Naive thymus-derived CD4-positive, alpha-beta T cell (primary cell): ENCODE data around the gene ABCG1. TPM values are rescaled to one million over a fixed set of nuclear protein-coding genes. Genes with fewer than 3 reads are reported as not detected.
A peak's percentile ranks its signal among the peaks of the same experiment; 100 is the strongest.

Experiments
- ATAC-seq: fragments of 150-1000 bp; cut with Tn5 transposase; 2 replicates; pipeline ENCODE4 v1.10.0; 2021; ENCODE audit warnings: mild to moderate bottlenecking, moderate library complexity
- CTCF ChIA-PET: fragments of 350-600 bp; sonication (Branson Sonifier 250); formaldehyde crosslinking; loops from one replicate; lab custom pipeline; 2021; ENCODE audit warnings: antibody characterized with exemption; lab: Charles Lee
- POLR2A ChIA-PET: fragments of 350-600 bp; sonication (Branson Sonifier 250); formaldehyde crosslinking; loops from one replicate; lab custom pipeline; 2021; ENCODE audit warnings: antibody characterized with exemption, inconsistent platforms; lab: Charles Lee
- DNase-seq, 9 donors: peaks; one replicate each; pipeline versions ENCODE4 v3.0.0 to v3.0.0-alpha.2; 2020 to 2022; ENCODE audit warnings: mixed read lengths in 1 of 9
- H3K27ac ChIP-seq: one replicate; pipeline ENCODE4 v1.7.0; 2013; ENCODE audit warnings: mild to moderate bottlenecking, low read depth, low read length, moderate library complexity
- H3K27me3 ChIP-seq, 2 donors: one replicate each; pipeline ENCODE4 v1.7.0; 2013; ENCODE audit warnings: low read length in 2 of 2, mild to moderate bottlenecking in 2 of 2, moderate library complexity in 2 of 2; ENCODE audit not compliant: control insufficient read depth in 2 of 2, insufficient read depth in 2 of 2
- H3K36me3 ChIP-seq, 3 experiments: 1 replicate in 2 of 3; 2 replicates in 1 of 3; pipeline ENCODE4 v1.7.0; 2013; ENCODE audit warnings: low read length in 3 of 3, mild to moderate bottlenecking in 3 of 3, moderate library complexity in 1 of 3; ENCODE audit not compliant: insufficient read depth in 3 of 3, control insufficient read depth in 2 of 3
- H3K4me1 ChIP-seq, 2 donors: one replicate each; pipeline ENCODE4 v1.7.0; 2013; ENCODE audit warnings: low read length in 2 of 2, mild to moderate bottlenecking in 2 of 2, moderate library complexity in 1 of 2; ENCODE audit not compliant: control insufficient read depth in 2 of 2, insufficient read depth in 2 of 2
- H3K4me3 ChIP-seq: 2 replicates; pipeline ENCODE4 v1.7.0; 2013; ENCODE audit warnings: mild to moderate bottlenecking, low read length
- H3K9me3 ChIP-seq, 3 experiments: 1 replicate in 2 of 3; 2 replicates in 1 of 3; pipeline ENCODE4 v1.7.0; 2013; ENCODE audit warnings: low read length in 3 of 3; ENCODE audit not compliant: control insufficient read depth in 2 of 3
- H3K27ac Mint-ChIP-seq, 9 donors: one replicate each; pipeline ENCODE4 v1.8.0; 2020 to 2022; ENCODE audit warnings: mixed read lengths in 9 of 9, mild to moderate bottlenecking in 8 of 9, moderate library complexity in 5 of 9, inconsistent platforms in 2 of 9
- H3K27me3 Mint-ChIP-seq, 5 donors: one replicate each; pipeline ENCODE4 v1.8.0; 2021 to 2022; ENCODE audit warnings: mixed read lengths in 5 of 5, mild to moderate bottlenecking in 1 of 5
- H3K36me3 Mint-ChIP-seq, 5 donors: one replicate each; pipeline ENCODE4 v1.8.0; 2020 to 2022; ENCODE audit warnings: mixed read lengths in 5 of 5, mild to moderate bottlenecking in 3 of 5, inconsistent platforms in 1 of 5
- H3K4me1 Mint-ChIP-seq, 7 donors: one replicate each; pipeline ENCODE4 v1.8.0; 2020 to 2022; ENCODE audit warnings: mixed read lengths in 7 of 7, mild to moderate bottlenecking in 3 of 7, inconsistent platforms in 1 of 7
- H3K4me3 Mint-ChIP-seq, 10 donors: one replicate each; pipeline ENCODE4 v1.8.0; 2020 to 2022; ENCODE audit warnings: mild to moderate bottlenecking in 10 of 10, mixed read lengths in 10 of 10, moderate library complexity in 6 of 10, inconsistent platforms in 2 of 10
- H3K9me3 Mint-ChIP-seq, 11 donors: one replicate each; pipeline ENCODE4 v1.8.0; 2020 to 2022; ENCODE audit warnings: mixed read lengths in 11 of 11, mild to moderate bottlenecking in 4 of 11, inconsistent platforms in 1 of 11, moderate library complexity in 1 of 11
- intact Hi-C, 2 donors: fragments of 100-400 bp; cut with micrococcal nuclease; formaldehyde crosslinking; loops; one replicate each; pipeline ENCODE4 v1.15.1; 2023
- polyA plus RNA-seq, 2 donors: library from polyadenylated mRNA; unstranded; fragments of 300-500 nt; fragmentation: Illumina TruSeq; gene quantifications; one replicate each; pipeline ENCODE4 v1.2.3, GENCODE V29; 2021
- total RNA-seq, 6 experiments: library from RNA in 5 of 6; stranded (reverse) in 5 of 6; gene quantifications; 1 replicate in 5 of 6; 2 replicates in 1 of 6; pipeline ENCODE4 v1.2.3 and lab custom pipeline; 2021 to 2026

ABCG1 gene
- total and polyA plus RNA-seq, 7 experiments from 2014 or later, result 0.67 to 49.7 (median 17.0) TPM

DNA sequence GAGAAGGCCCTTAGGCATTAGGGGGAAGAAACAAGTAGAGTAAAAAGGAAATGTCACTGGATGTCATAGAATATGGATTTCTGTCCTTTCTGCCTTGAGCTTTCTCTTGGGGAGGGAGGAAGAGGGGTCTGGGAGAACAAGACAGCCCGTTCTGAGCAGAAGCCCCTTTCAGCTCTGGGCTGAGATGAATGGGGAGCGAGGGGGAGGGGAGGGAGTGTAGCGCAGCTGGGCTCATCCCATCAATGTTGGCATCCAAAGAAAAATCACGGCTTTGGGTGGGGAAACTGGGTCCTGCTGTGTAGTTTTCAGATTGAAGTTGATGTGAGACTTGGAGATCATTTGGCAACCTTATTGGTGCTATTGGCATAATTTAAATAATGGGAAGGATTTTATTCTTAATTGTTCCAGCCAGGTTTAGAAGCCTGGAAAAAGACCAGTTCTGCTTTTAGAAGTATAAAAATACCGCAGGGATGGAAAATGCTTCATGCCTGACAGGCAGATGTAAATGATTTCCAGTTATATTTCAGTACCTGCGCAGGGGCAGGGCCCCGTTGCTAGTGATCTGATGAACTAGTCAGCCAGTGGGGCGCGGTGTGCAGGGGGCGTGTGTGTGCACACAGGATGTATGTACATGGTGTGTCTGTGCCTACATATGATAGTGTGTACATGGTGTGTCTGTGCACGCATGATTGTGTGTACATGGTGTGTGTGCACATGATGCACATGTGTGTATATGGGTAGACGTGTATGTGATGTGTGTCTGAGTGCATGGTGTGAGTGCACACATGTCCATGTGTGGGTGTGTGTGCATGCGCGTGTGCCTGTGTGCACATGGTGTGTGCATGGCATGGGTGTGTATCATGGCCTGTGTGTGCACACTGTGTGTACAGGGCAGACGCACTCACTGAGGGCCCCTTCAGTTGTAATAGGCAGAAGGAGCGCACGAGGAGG lies 36.0 kb downstream of the ABCG1 start:
- CTCF ChIA-PET, result interaction anchor here (0.9 to 2.9 kb wide), 2 partner anchors 18 to 109 kb away, joined by 3 to 12 read pairs; no protein-coding TSS in a partner anchor
- H3K36me3 Mint-ChIP-seq, result peaks cover 0 to 5% (median 0%) of the 10 kb centered on the region in 5 donors
- peaks cover 0 to 5% (median 0%) of the 10 kb centered on the region in 5 donors for H3K27me3 Mint-ChIP-seq
- Histone ChIP-seq H3K36me3 (no peaks in the 10 kb centered on the region), H3K4me3 (no peak overlapping the region), H3K27me3 (no peaks in the 10 kb centered on the region), H3K9me3 (no peaks in the 10 kb centered on the region), H3K4me1 (no peaks in the 10 kb centered on the region), H3K27ac (no peak overlapping the region)
- intact Hi-C loops, result no loop called here
- peak overlapping the region in 7 of 9 donors; percentile 1 to 70 (median 28) for H3K27ac Mint-ChIP-seq
- H3K4me1 Mint-ChIP-seq, result peaks cover 25 to 66% (median 52%) of the 10 kb centered on the region in 7 donors
- H3K4me3 Mint-ChIP-seq, result no peak overlapping the region
- no peak for DNase-seq
- no peak for ATAC-seq
- POLR2A ChIA-PET, result no interaction called here
- peaks cover 0 to 1% (median 0%) of the 10 kb centered on the region in 11 donors for H3K9me3 Mint-ChIP-seq

DNA sequence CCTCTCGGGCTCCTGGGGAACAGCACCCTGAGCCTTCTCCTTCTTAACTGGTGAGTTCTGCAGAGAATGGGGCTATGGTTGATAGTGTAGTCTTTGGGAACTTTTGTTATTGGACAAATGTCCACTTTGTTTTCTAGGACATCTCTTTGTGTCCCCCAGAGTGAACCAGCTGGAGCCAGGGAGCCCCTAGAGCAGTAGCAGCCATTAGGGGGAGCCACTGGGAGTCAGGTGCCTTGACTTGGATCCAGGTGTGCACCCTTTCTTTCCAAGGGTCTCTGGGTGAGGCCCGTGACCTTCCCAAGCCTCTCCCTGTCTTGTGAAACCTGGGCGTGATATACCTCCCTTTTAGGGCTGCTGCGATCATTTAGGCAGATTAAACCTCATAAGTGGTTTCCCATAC lies 36.9 kb downstream of the ABCG1 start:
- Histone ChIP-seq H3K9me3 (no peaks in the 10 kb centered on the region), H3K36me3 (no peaks in the 10 kb centered on the region), H3K27me3 (no peaks in the 10 kb centered on the region), H3K4me3 (no peak overlapping the region), H3K4me1 (no peaks in the 10 kb centered on the region), H3K27ac (no peak overlapping the region)
- intact Hi-C loops, result no loop called here
- ATAC-seq, result no peak
- ChIA-PET CTCF (interaction anchor here (0.9 to 2.9 kb wide), 2 partner anchors 19 to 110 kb away, joined by 3 to 12 read pairs; no protein-coding TSS in a partner anchor), POLR2A (no interaction called here)
- Mint-ChIP-seq H3K36me3 (peaks cover 0 to 5% (median 0%) of the 10 kb centered on the region in 5 donors), H3K27me3 (peaks cover 0 to 5% (median 0%) of the 10 kb centered on the region in 5 donors), H3K4me3 (no peak overlapping the region), H3K4me1 (peaks cover 23 to 63% (median 48%) of the 10 kb centered on the region in 7 donors), H3K27ac (peak overlapping the region in 3 of 9 donors; percentile 34 to 59 (median 45)), H3K9me3 (no peaks in the 10 kb centered on the region)
- DNase-seq, result no peak

DNA sequence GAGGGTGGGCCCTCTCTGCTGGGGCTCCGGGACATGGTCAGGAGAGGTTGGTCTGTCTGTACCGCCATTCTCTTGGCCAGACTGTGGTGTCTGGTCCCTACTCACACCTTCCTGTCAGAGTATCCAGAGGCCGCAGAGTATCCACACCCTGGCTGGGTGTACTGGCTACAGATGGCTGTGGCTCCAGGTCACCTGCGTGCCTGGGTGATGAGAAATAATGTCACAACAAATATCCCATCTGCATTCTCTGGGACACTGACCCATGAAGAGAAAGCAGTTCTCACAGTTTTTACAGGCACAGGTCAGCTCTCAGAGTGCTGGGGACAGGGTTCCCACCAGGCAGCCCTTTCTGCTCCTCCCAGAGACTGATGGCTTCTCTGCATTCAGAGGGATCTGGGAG lies 37.4 kb downstream of the ABCG1 start:
- H3K27me3 Mint-ChIP-seq, result peaks cover 0 to 5% (median 0%) of the 10 kb centered on the region in 5 donors
- intact Hi-C loops, result no loop called here
- no peak overlapping the region for H3K27ac ChIP-seq
- no peaks in the 10 kb centered on the region for H3K27me3 ChIP-seq
- no peaks in the 10 kb centered on the region for H3K4me1 ChIP-seq
- H3K4me3 ChIP-seq, result no peak overlapping the region
- ATAC-seq (no peak), DNase-seq (no peak)
- no peak overlapping the region for H3K4me3 Mint-ChIP-seq
- H3K27ac Mint-ChIP-seq, result no peak overlapping the region
- peaks cover 0 to 5% (median 0%) of the 10 kb centered on the region in 5 donors for H3K36me3 Mint-ChIP-seq
- ChIA-PET CTCF (interaction anchor here (0.6 to 2.9 kb wide), 5 partner anchors 13 to 111 kb away, joined by 3 to 12 read pairs (median 3); no protein-coding TSS in a partner anchor), POLR2A (no interaction called here)
- H3K36me3 ChIP-seq, result no peaks in the 10 kb centered on the region
- H3K9me3 Mint-ChIP-seq, result no peaks in the 10 kb centered on the region
- peaks cover 20 to 58% (median 43%) of the 10 kb centered on the region in 7 donors for H3K4me1 Mint-ChIP-seq
- no peaks in the 10 kb centered on the region for H3K9me3 ChIP-seq

- peak overlapping the region in 2 of 9 donors; percentile 38 to 62 for H3K27ac Mint-ChIP-seq
- ATAC-seq (no peak), DNase-seq (no peak)
- no peaks in the 10 kb centered on the region for H3K27me3 ChIP-seq
- H3K9me3 Mint-ChIP-seq, result no peaks in the 10 kb centered on the region
- CTCF ChIA-PET, result interaction anchor here (0.6 to 2.9 kb wide), 7 partner anchors 12 to 112 kb away, joined by 3 to 12 read pairs (median 3); no protein-coding TSS in a partner anchor
- H3K36me3 ChIP-seq, result no peaks in the 10 kb centered on the region
- H3K9me3 ChIP-seq, result no peaks in the 10 kb centered on the region
- POLR2A ChIA-PET, result no interaction called here
- peaks cover 20 to 53% (median 41%) of the 10 kb centered on the region in 7 donors for H3K4me1 Mint-ChIP-seq
- no peak overlapping the region for H3K4me3 Mint-ChIP-seq
- H3K27ac ChIP-seq, result no peak overlapping the region
- no peaks in the 10 kb centered on the region for H3K4me1 ChIP-seq
- intact Hi-C loops, result no loop called here
- H3K36me3 Mint-ChIP-seq, result peaks cover 0 to 5% (median 0%) of the 10 kb centered on the region in 5 donors
- no peak overlapping the region for H3K4me3 ChIP-seq
- peaks cover 0 to 5% (median 0%) of the 10 kb centered on the region in 5 donors for H3K27me3 Mint-ChIP-seq
These were observed 38.3 kb downstream of the ABCG1 start for GRCh38 chr21:42257091-42257765.

- Mint-ChIP-seq H3K9me3 (no peaks in the 10 kb centered on the region), H3K27ac (peak overlapping the region in 4 of 9 donors; percentile 12 to 59 (median 45)), H3K4me1 (peaks cover 20 to 46% (median 35%) of the 10 kb centered on the region in 7 donors), H3K4me3 (no peak overlapping the region), H3K27me3 (peaks cover 0 to 5% (median 0%) of the 10 kb centered on the region in 5 donors), H3K36me3 (peaks cover 0 to 5% (median 0%) of the 10 kb centered on the region in 5 donors)
- POLR2A ChIA-PET, result interaction anchor here (0.7 to 1.5 kb wide), 3 partner anchors 9 to 113 kb away, joined by 3 to 9 read pairs (median 3); no protein-coding TSS in a partner anchor
- no peaks in the 10 kb centered on the region for H3K36me3 ChIP-seq
- DNase-seq, result peak; percentile 66 to 87 (median 77)
- H3K4me3 ChIP-seq, result no peak overlapping the region
- ATAC-seq, result peak; percentile 94
- CTCF ChIA-PET, result interaction anchor here (0.5 to 5.3 kb wide), 25 partner anchors 9 to 150 kb away, joined by 3 to 108 read pairs (median 4); no protein-coding TSS in a partner anchor
- intact Hi-C loops, result loop anchor here (1.0 to 2.0 kb wide), 8 partner anchors 20 to 192 kb away; no protein-coding TSS in a partner anchor
- no peak overlapping the region for H3K27ac ChIP-seq
- no peaks in the 10 kb centered on the region for H3K9me3 ChIP-seq
- H3K4me1 ChIP-seq, result no peaks in the 10 kb centered on the region
- no peaks in the 10 kb centered on the region for H3K27me3 ChIP-seq
These were observed 39.4 kb downstream of the ABCG1 start for GRCh38 chr21:42258150-42258884.
